ENCODE results near the gene KLHDC8A. TPM values are rescaled to one million over a fixed set of nuclear protein-coding genes. Genes with fewer than 3 reads are reported as not detected.

KLHDC8A gene
- total and polyA plus RNA-seq, 2 of the 13 experiments (the other 11 are each of a cell fraction or from before 2014, with no cell fraction given) = not detected

GRCh38 chr1:205301205-205301821, 55.4 kb downstream of the KLHDC8A start (continued):
- TF ChIP-seq PAXIP1 (CRISPR knock-in tag; conservative IDR thresholded peaks at IDR 0.05) (peak; percentile 80), ZNF609 (CRISPR knock-in tag; IDR thresholded peaks at IDR 0.05; ENCODE audit: borderline replicate concordance) (no peak), POLR2G (IDR thresholded peaks at IDR 0.05; ENCODE audit: low read depth, low read length) (no peak), MTF1 (CRISPR knock-in tag; IDR thresholded peaks at IDR 0.05) (no peak), SOX13 (IDR thresholded peaks at IDR 0.05) (no peak; the same call in 1 of the 2 replicates), SOX13 (CRISPR knock-in tag; conservative IDR thresholded peaks at IDR 0.05 in 1 of 2, IDR thresholded peaks at IDR 0.05 in 1 of 2) (peak in 1 of 2 experiments; percentile 68; a peak in 2 of 4 replicates), ZNF704 (CRISPR knock-in tag; IDR thresholded peaks at IDR 0.05; ENCODE audit: borderline replicate concordance) (no peak), POLR2AphosphoS2 (IDR thresholded peaks at IDR 0.05; ENCODE audit: low read depth, low read length) (no peak), HOXD1 (CRISPR knock-in tag; IDR thresholded peaks at IDR 0.05) (no peak), FOXK1 (CRISPR knock-in tag; IDR thresholded peaks at IDR 0.05; ENCODE audit: borderline replicate concordance, low read depth) (no peak), CCDC6 (CRISPR knock-in tag; IDR thresholded peaks at IDR 0.05) (0 out of 2 replicates have a peak, but pooled peaks have one; percentile 70), DMAP1 (CRISPR knock-in tag; IDR thresholded peaks at IDR 0.05) (peak; percentile 59)
- TF ChIP-seq, protein P1, sequence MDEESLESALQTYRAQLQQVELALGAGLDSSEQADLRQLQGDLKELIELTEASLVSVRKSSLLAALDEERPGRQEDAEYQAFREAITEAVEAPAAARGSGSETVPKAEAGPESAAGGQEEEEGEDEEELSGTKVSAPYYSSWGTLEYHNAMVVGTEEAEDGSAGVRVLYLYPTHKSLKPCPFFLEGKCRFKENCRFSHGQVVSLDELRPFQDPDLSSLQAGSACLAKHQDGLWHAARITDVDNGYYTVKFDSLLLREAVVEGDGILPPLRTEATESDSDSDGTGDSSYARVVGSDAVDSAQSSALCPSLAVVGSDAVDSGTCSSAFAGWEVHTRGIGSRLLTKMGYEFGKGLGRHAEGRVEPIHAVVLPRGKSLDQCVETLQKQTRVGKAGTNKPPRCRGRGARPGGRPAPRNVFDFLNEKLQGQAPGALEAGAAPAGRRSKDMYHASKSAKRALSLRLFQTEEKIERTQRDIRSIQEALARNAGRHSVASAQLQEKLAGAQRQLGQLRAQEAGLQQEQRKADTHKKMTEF (CRISPR knock-in tag; IDR thresholded peaks at IDR 0.05) = peak; percentile 62; the same call in 1 of the 2 replicates
- TF ChIP-seq, protein P2, sequence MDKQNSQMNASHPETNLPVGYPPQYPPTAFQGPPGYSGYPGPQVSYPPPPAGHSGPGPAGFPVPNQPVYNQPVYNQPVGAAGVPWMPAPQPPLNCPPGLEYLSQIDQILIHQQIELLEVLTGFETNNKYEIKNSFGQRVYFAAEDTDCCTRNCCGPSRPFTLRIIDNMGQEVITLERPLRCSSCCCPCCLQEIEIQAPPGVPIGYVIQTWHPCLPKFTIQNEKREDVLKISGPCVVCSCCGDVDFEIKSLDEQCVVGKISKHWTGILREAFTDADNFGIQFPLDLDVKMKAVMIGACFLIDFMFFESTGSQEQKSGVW (CRISPR knock-in tag; IDR thresholded peaks at IDR 0.05; ENCODE audit: borderline replicate concordance) = no peak
- TF ChIP-seq, protein P3, sequence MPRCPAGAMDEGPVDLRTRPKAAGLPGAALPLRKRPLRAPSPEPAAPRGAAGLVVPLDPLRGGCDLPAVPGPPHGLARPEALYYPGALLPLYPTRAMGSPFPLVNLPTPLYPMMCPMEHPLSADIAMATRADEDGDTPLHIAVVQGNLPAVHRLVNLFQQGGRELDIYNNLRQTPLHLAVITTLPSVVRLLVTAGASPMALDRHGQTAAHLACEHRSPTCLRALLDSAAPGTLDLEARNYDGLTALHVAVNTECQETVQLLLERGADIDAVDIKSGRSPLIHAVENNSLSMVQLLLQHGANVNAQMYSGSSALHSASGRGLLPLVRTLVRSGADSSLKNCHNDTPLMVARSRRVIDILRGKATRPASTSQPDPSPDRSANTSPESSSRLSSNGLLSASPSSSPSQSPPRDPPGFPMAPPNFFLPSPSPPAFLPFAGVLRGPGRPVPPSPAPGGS (CRISPR knock-in tag; IDR thresholded peaks at IDR 0.05) = 0 out of 2 replicates have a peak, but pooled peaks have one; percentile 27

All from HepG2 (cell line).